AG04449 (cell line): ENCODE results near the gene CTXND2.

Source experiments
- CTCF ChIA-PET: fragments of 350-600 bp; formaldehyde crosslinking; extraction: SDS; loops from one replicate; lab custom pipeline; 2021; ENCODE audit warnings: antibody characterized with exemption; lab: Yijun Ruan, JAX
- POLR2A ChIA-PET: fragments of 400-600, 350-600 bp; formaldehyde crosslinking; extraction: SDS; loops from one replicate; lab custom pipeline; 2020; ENCODE audit warnings: antibody characterized with exemption, inconsistent platforms; lab: Yijun Ruan, JAX
- DNase-seq: peaks from one replicate; pipeline ENCODE4 v3.0.0-alpha.2; 2010; ENCODE audit warnings: low read depth, low spot score
- H3K4me3 ChIP-seq: 2 replicates; pipeline ENCODE4 v1.5.1; 2011; ENCODE audit warnings: low read depth, mild to moderate bottlenecking, control low read depth, low read length
- TF ChIP-seq, protein P1 (sequence below): IDR thresholded peaks from one replicate; pipeline ENCODE4 v1.5.1; 2011; ENCODE audit warnings: mild to moderate bottlenecking, moderate library complexity, low read length, control low read depth, inconsistent platforms; ENCODE audit not compliant: insufficient read depth; ENCODE audit errors: missing control alignments

The CTXND2 gene

DNA sequence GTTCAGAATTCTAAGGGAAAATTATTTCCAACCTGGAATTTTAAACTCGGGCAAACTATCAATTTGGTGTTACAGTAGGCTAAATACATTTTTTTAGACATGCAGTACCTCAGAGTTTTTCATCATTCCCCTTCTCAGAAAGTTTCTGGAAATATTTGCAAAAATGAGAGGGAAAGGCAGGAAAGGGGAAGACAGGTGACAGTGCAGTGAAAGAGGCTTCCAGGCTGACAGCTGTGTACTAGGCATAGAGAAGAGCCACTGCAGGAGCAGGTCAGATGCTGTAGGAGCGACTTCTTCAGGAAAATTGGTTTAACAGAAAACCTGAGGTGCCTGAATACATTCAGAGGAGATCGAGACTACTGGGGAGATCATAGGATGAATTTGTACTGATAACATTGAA lies 67.8 kb downstream of the CTXND2 start:
- TF ChIP-seq, protein P1, sequence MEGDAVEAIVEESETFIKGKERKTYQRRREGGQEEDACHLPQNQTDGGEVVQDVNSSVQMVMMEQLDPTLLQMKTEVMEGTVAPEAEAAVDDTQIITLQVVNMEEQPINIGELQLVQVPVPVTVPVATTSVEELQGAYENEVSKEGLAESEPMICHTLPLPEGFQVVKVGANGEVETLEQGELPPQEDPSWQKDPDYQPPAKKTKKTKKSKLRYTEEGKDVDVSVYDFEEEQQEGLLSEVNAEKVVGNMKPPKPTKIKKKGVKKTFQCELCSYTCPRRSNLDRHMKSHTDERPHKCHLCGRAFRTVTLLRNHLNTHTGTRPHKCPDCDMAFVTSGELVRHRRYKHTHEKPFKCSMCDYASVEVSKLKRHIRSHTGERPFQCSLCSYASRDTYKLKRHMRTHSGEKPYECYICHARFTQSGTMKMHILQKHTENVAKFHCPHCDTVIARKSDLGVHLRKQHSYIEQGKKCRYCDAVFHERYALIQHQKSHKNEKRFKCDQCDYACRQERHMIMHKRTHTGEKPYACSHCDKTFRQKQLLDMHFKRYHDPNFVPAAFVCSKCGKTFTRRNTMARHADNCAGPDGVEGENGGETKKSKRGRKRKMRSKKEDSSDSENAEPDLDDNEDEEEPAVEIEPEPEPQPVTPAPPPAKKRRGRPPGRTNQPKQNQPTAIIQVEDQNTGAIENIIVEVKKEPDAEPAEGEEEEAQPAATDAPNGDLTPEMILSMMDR, result no peak
- no peak overlapping the region for H3K4me3 ChIP-seq
- POLR2A ChIA-PET, result no interaction called here
- CTCF ChIA-PET, result interaction anchor here (0.6 to 1.3 kb wide), 3 partner anchors 22 to 48 kb away, joined by 3 read pairs; no protein-coding TSS in a partner anchor
- no peak for DNase-seq

DNA sequence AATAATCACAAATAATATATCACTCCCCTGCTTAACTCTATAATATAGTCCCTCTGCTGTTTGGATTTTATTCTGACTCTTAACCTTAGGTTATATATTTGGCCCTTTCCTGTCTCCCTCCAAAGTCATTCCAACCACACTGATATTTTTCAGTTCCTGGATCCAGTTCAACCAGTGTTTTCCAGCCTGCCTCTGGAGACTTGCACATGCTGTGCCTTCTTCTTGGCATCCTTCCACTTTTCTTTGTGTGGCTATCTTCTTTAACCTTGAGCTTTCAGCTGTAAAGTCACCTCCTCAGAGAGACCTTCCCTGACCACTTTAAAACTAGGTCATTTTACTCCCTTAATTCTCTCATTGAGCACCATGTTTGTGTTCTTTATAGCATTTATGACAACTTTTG lies 68.3 kb downstream of the CTXND2 start:
- no peak overlapping the region for H3K4me3 ChIP-seq
- CTCF ChIA-PET, result interaction anchor here (0.9 kb wide), 2 partner anchors 10 to 33 kb away, joined by 3 to 4 read pairs; no protein-coding TSS in a partner anchor
- POLR2A ChIA-PET, result no interaction called here
- DNase-seq, result no peak
- TF ChIP-seq, protein P1, result no peak

- POLR2A ChIA-PET, result interaction anchor here (0.6 kb wide), 1 partner anchor 12 kb away, joined by 3 read pairs; no protein-coding TSS in a partner anchor
- TF ChIP-seq, protein P1, result no peak
- CTCF ChIA-PET, result interaction anchor here (0.8 to 2.7 kb wide), 4 partner anchors 13 to 49 kb away, joined by 3 to 14 read pairs (median 4); partner anchors contain the start of gene MINDY1
- no peak overlapping the region for H3K4me3 ChIP-seq
- no peak for DNase-seq
Measured at GRCh38 chr1:150957666-150958065, 70.7 kb downstream of the CTXND2 start.

DNA sequence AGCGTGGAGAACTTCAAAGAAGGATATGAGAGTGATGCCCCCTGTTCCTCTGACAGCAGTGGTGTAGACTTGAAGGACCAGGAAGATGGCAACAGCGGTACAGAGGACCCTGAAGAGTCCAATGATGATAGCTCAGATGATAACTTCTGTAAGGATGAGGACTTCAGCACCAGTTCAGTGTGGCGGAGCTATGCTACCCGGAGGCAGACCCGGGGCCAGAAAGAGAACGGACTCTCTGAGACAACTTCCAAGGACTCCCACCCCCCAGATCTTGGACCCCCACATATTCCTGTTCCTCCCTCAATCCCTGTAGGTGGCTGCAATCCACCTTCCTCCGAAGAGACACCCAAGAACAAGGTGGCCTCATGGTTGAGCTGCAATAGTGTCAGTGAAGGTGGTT lies 73.7 kb downstream of the CTXND2 start:
- CTCF ChIA-PET, result interaction anchor here (1.4 kb wide), 1 partner anchor 46 kb away, joined by 3 read pairs; the partner anchor contains the start of gene MINDY1
- DNase-seq, result no peak
- POLR2A ChIA-PET, result interaction anchor here (0.6 to 0.7 kb wide), 2 partner anchors 15 to 20 kb away, joined by 3 to 4 read pairs; no protein-coding TSS in a partner anchor
- TF ChIP-seq, protein P1, result no peak
- no peak overlapping the region for H3K4me3 ChIP-seq

- CTCF ChIA-PET, result interaction anchor here (1.3 to 2.3 kb wide), 2 partner anchors 34 to 44 kb away, joined by 3 to 10 read pairs; partner anchors contain the start of gene MINDY1
- TF ChIP-seq, protein P1, result no peak
- DNase-seq, result no peak
- no peak overlapping the region for H3K4me3 ChIP-seq
- POLR2A ChIA-PET, result interaction anchor here (1.3 kb wide), 1 partner anchor 10 kb away, joined by 3 read pairs; no protein-coding TSS in a partner anchor
Measured at GRCh38 chr1:150961756-150962155, 74.8 kb downstream of the CTXND2 start.
